Uterus (tissue), 4 donors: Measurements from ENCODE around the gene DIDO1. TPM values are rescaled to one million over a fixed set of nuclear protein-coding genes. Genes with fewer than 3 reads are reported as not detected.

Experiments
- DNase-seq, 2 donors: peaks; one replicate each; pipeline ENCODE4 v3.0.0-alpha.2; 2019 to 2020
- H3K27ac ChIP-seq, 2 donors: fragments of 200-600 bp; sonication (generic); 1 replicate in 1 of 2; 2 replicates in 1 of 2; pipeline ENCODE4 v1.5.1; 2016 to 2018
- H3K27me3 ChIP-seq, 2 donors: fragments of 200-600 bp; sonication (generic); one replicate each; pipeline ENCODE4 v1.5.1; 2018 to 2019; ENCODE audit warnings: control low read depth in 1 of 2
- H3K36me3 ChIP-seq, 2 donors: fragments of 200-600 bp; sonication (generic); one replicate each; pipeline ENCODE4 v1.5.1; 2019; ENCODE audit warnings: control low read depth in 1 of 2
- H3K4me1 ChIP-seq, 2 donors: fragments of 200-600 bp; sonication (generic); one replicate each; pipeline ENCODE4 v1.5.1; 2018 to 2019; ENCODE audit warnings: control low read depth in 1 of 2
- H3K4me3 ChIP-seq, 2 donors: fragments of 200-600 bp; sonication (generic); 1 replicate in 1 of 2; 2 replicates in 1 of 2; pipeline ENCODE4 v1.5.1; 2018 to 2019; ENCODE audit warnings: mild to moderate bottlenecking in 1 of 2
- H3K9me3 ChIP-seq, 2 donors: fragments of 200-600 bp; sonication (generic); one replicate each; pipeline ENCODE4 v1.5.1; 2019; ENCODE audit warnings: control low read depth in 1 of 2
- POLR2A ChIP-seq, 2 donors: fragments of 450-650 bp; IDR thresholded peaks; one replicate each; pipeline ENCODE4 v1.6.1; 2016; ENCODE audit warnings: antibody characterized with exemption in 2 of 2, mild to moderate bottlenecking in 1 of 2, moderate library complexity in 1 of 2
- intact Hi-C: fragments of 100-400 bp; cut with DNase I; formaldehyde crosslinking; loops from one replicate; pipeline ENCODE4 v1.15.1; 2023; ENCODE audit warnings: low total_unique reads
- total RNA-seq, 4 donors: library from RNA; depleted of rRNA in 3 of 4; stranded (reverse); fragments of >200 nt in 3 of 4; gene quantifications; one replicate each; pipeline versions ENCODE4 v1.1.0 to v1.2.4, GENCODE V29; 2014 to 2023
- TF ChIP-seq, protein P1 (sequence below), 4 experiments: fragments of 200-600 bp in 2 of 4; fragments of 450-650 bp in 2 of 4; sonication (generic) in 2 of 4; IDR thresholded peaks; one replicate each; pipeline ENCODE4 v1.5.1; 2016 to 2019; ENCODE audit warnings: antibody characterized with exemption in 4 of 4, mild to moderate bottlenecking in 2 of 4, moderate library complexity in 1 of 4
- donor health status: DM: yes; HTN: yes; CAD: no.

The DIDO1 gene
- total RNA-seq, 4 donors from 2014 or later: 20.9 to 92.8 (median 78.8) TPM

GRCh38 chr20:62861726-62862336, 64.5 kb downstream of the DIDO1 start, which contains the start of gene TCFL5:
TCFL5 (minus strand) TSS chr20:62861822; CDS start chr20:62861670, 152 bp downstream.
- Histone ChIP-seq H3K27me3 (no peaks in the 10 kb centered on the region), H3K27ac (peak within 1 kb of the TSS; percentile 65 to 74), H3K9me3 (no peaks in the 10 kb centered on the region), H3K4me3 (peak within 1 kb of the TSS; percentile 28 to 42), H3K4me1 (peaks cover 0 to 7% of the 10 kb centered on the region in 2 donors), H3K36me3 (no peaks in the 10 kb centered on the region)
- intact Hi-C loops: no loop called here
- DNase-seq: peak; percentile 87 to 92
- TF ChIP-seq POLR2A (IDR thresholded peaks at IDR 0.05): peak; percentile 18 to 39
- TF ChIP-seq, protein P1, sequence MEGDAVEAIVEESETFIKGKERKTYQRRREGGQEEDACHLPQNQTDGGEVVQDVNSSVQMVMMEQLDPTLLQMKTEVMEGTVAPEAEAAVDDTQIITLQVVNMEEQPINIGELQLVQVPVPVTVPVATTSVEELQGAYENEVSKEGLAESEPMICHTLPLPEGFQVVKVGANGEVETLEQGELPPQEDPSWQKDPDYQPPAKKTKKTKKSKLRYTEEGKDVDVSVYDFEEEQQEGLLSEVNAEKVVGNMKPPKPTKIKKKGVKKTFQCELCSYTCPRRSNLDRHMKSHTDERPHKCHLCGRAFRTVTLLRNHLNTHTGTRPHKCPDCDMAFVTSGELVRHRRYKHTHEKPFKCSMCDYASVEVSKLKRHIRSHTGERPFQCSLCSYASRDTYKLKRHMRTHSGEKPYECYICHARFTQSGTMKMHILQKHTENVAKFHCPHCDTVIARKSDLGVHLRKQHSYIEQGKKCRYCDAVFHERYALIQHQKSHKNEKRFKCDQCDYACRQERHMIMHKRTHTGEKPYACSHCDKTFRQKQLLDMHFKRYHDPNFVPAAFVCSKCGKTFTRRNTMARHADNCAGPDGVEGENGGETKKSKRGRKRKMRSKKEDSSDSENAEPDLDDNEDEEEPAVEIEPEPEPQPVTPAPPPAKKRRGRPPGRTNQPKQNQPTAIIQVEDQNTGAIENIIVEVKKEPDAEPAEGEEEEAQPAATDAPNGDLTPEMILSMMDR (IDR thresholded peaks at IDR 0.05): peak in 1 of 4 experiments; percentile 14

GRCh38 chr20:62860924-62861691, 65.2 kb downstream of the DIDO1 start:
- H3K27me3 ChIP-seq: no peaks in the 10 kb centered on the region
- H3K4me3 ChIP-seq: peak overlapping the region; percentile 28 to 42
- no peaks in the 10 kb centered on the region for H3K9me3 ChIP-seq
- intact Hi-C loops: no loop called here
- peak overlapping the region in 1 of 2 donors; percentile 68 for H3K27ac ChIP-seq
- H3K4me1 ChIP-seq: peaks cover 0 to 7% of the 10 kb centered on the region in 2 donors
- DNase-seq: peak in 1 of 2 donors; percentile 41
- H3K36me3 ChIP-seq: no peaks in the 10 kb centered on the region
- TF ChIP-seq POLR2A (IDR thresholded peaks at IDR 0.05): no peak
- TF ChIP-seq, protein P1 (IDR thresholded peaks at IDR 0.05): no peak

DNA sequence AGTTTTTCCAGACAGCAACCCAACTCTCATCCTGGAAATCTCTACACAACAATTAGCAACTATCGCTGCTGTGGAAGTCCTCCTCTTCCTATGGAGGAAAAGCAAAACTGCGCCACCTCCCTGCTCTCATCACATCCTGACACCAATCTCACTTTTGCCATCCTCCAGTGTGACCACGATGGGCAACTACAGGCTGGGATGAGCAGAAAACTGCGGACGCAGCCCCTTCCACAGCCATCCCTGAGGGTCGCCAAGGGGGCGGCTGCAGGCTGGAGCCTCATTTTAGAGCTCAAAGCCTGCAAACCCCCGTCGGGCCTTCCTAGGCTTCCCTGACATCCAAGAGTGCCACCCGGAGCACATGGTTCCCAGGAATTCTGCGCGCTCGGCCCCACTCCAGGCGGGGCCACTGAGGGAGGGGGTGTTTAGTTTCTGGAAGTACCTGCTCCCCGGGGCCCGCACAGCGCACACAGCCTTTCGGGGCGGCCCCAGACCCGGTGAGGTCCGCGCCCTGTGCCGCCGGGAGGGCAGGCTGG, 65.8 kb downstream of the DIDO1 start:
- H3K4me3 ChIP-seq: peak overlapping the region; percentile 8 to 33
- TF ChIP-seq, protein P1 (IDR thresholded peaks at IDR 0.05): no peak
- no peak for TF ChIP-seq POLR2A (IDR thresholded peaks at IDR 0.05)
- intact Hi-C loops: no loop called here
- no peaks in the 10 kb centered on the region for H3K27me3 ChIP-seq
- no peak overlapping the region for H3K27ac ChIP-seq
- no peak for DNase-seq
- no peaks in the 10 kb centered on the region for H3K9me3 ChIP-seq
- H3K4me1 ChIP-seq: peaks cover 0 to 7% of the 10 kb centered on the region in 2 donors
- no peaks in the 10 kb centered on the region for H3K36me3 ChIP-seq

DNA sequence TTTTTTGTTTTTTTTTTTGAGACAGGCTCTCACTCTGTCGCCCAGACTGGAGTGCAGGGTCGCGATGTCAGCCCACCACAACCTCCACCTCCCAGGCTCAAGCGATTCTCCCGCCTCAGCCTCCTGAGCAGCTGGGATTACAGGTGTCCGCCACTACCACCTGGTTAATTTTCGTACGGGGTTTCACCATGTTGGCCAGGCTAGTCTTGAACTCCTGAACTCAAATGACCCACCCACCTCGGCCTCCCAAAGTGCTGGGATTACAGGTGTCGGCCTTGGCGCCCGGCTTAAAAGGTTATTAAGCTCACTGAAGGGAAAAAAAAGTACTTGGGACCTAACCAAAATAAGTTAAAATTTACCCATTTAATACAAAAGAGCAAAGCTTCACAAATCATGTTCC, 66.6 kb downstream of the DIDO1 start:
- no peak overlapping the region for H3K4me3 ChIP-seq
- no peaks in the 10 kb centered on the region for H3K27me3 ChIP-seq
- intact Hi-C loops: no loop called here
- H3K4me1 ChIP-seq: peaks cover 0 to 7% of the 10 kb centered on the region in 2 donors
- no peak for DNase-seq
- no peaks in the 10 kb centered on the region for H3K9me3 ChIP-seq
- no peaks in the 10 kb centered on the region for H3K36me3 ChIP-seq
- no peak for TF ChIP-seq POLR2A (IDR thresholded peaks at IDR 0.05)
- TF ChIP-seq, protein P1 (IDR thresholded peaks at IDR 0.05): no peak
- no peak overlapping the region for H3K27ac ChIP-seq
